HG02798 (cell line): Measurements from ENCODE around the gene NBPF15.
"Not testable (repeated sequence)": the region's sequence is repeated elsewhere in the genome, so short reads cannot be mapped to it uniquely, and the experiment has no call there.

Source experiments
- ATAC-seq: cut with Tn5 transposase; IDR thresholded peaks from one replicate; pipeline ENCODE4 v1.9.1; 2021; ENCODE audit warnings: mild to moderate bottlenecking; ENCODE audit not compliant: unreplicated experiment, poor library complexity

The NBPF15 gene

GRCh38 chr1:144461136-144461759, at the start of gene NBPF15:
TSS of gene NBPF15 (minus strand) at chr1:144461669. CDS start at chr1:144440003, 21,666 bp downstream.
- ATAC-seq, result peak; percentile 98

GRCh38 chr1:144496429-144496828, 35.0 kb upstream of the NBPF15 start:
- not testable (repeated sequence) for ATAC-seq

GRCh38 chr1:144494130-144494529, 32.7 kb upstream of the NBPF15 start:
- not testable (repeated sequence) for ATAC-seq

GRCh38 chr1:144490394-144490793, 28.9 kb upstream of the NBPF15 start:
- ATAC-seq, result not testable (repeated sequence)

GRCh38 chr1:144487002-144487401, 25.5 kb upstream of the NBPF15 start:
- ATAC-seq, result not testable (repeated sequence)

GRCh38 chr1:144485048-144485993, 23.9 kb upstream of the NBPF15 start:
- not testable (repeated sequence) for ATAC-seq

GRCh38 chr1:144473897-144474296, 12.4 kb upstream of the NBPF15 start:
- ATAC-seq, result not testable (repeated sequence)

GRCh38 chr1:144471434-144471833, 10.0 kb upstream of the NBPF15 start:
- ATAC-seq, result not testable (repeated sequence)

GRCh38 chr1:144461778-144462177, 309 bp upstream of the NBPF15 start:
- ATAC-seq, result peak; percentile 17

GRCh38 chr1:144460686-144461085, 783 bp downstream of the NBPF15 start:
- peak; percentile 27 for ATAC-seq

GRCh38 chr1:144442402-144442801, 19.1 kb downstream of the NBPF15 start:
- ATAC-seq, result not testable (repeated sequence)

GRCh38 chr1:144439737-144440136, 21.7 kb downstream of the NBPF15 start:
- ATAC-seq, result not testable (repeated sequence)

- ATAC-seq, result not testable (repeated sequence)
These were observed 42.4 kb downstream of the NBPF15 start for GRCh38 chr1:144418891-144419694.

GRCh38 chr1:144413404-144414118, 47.9 kb downstream of the NBPF15 start:
- ATAC-seq, result not testable (repeated sequence)

GRCh38 chr1:144412491-144413403, 48.7 kb downstream of the NBPF15 start:
- ATAC-seq, result peak; percentile 62

GRCh38 chr1:144412068-144412471, 49.4 kb downstream of the NBPF15 start:
- ATAC-seq, result peak; percentile 62

- not testable (repeated sequence) for ATAC-seq
These were observed 58.7 kb downstream of the NBPF15 start for GRCh38 chr1:144402807-144403206.

GRCh38 chr1:144371651-144372050, 89.8 kb downstream of the NBPF15 start:
- not testable (repeated sequence) for ATAC-seq
